Measurements from ENCODE around the gene SUGCT.
"Not testable (repeated sequence)": the region's sequence is repeated elsewhere in the genome, so short reads cannot be mapped to it uniquely, and the experiment has no call there.

Gene SUGCT

GRCh38 chr7:40586197-40586596, 451.4 kb downstream of the SUGCT start:
- DNase-seq, result no peak

GRCh38 chr7:40587419-40587818, 452.6 kb downstream of the SUGCT start:
- no peak for DNase-seq

DNA sequence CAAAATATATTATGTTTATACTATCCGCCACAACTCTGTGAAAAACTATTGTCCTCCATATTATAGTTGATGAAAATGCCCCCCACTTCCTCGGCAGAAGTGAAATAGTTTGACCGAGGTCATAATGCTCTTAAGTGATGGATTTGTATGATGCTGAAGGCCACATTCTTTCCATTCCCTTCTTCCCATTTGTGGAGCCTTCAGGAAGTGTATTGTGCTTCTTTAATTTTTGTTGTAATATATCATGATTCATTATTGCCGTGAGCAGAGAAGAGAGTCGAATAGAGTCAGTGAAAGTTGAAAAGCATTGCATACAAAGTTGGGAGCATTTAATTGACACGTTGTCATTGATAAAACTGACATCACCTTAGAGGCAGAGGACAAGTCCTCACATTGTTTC, 460.3 kb downstream of the SUGCT start:
- DNase-seq, result no peak

- no peak for DNase-seq
These were observed 461.0 kb downstream of the SUGCT start for GRCh38 chr7:40595832-40596231.

GRCh38 chr7:40597517-40597916, 462.7 kb downstream of the SUGCT start:
- DNase-seq, result no peak

GRCh38 chr7:40598915-40599314, 464.1 kb downstream of the SUGCT start:
- no peak for DNase-seq

GRCh38 chr7:40599836-40600235, 465.0 kb downstream of the SUGCT start:
- DNase-seq, result no peak

- not testable (repeated sequence) for DNase-seq
These were observed 467.5 kb downstream of the SUGCT start for GRCh38 chr7:40602351-40602750.

- no peak for DNase-seq
These were observed 470.0 kb downstream of the SUGCT start for GRCh38 chr7:40604601-40605438.

GRCh38 chr7:40608321-40609075, 473.7 kb downstream of the SUGCT start:
- no peak for DNase-seq

GRCh38 chr7:40610461-40610860, 475.7 kb downstream of the SUGCT start:
- DNase-seq, result no peak

DNA sequence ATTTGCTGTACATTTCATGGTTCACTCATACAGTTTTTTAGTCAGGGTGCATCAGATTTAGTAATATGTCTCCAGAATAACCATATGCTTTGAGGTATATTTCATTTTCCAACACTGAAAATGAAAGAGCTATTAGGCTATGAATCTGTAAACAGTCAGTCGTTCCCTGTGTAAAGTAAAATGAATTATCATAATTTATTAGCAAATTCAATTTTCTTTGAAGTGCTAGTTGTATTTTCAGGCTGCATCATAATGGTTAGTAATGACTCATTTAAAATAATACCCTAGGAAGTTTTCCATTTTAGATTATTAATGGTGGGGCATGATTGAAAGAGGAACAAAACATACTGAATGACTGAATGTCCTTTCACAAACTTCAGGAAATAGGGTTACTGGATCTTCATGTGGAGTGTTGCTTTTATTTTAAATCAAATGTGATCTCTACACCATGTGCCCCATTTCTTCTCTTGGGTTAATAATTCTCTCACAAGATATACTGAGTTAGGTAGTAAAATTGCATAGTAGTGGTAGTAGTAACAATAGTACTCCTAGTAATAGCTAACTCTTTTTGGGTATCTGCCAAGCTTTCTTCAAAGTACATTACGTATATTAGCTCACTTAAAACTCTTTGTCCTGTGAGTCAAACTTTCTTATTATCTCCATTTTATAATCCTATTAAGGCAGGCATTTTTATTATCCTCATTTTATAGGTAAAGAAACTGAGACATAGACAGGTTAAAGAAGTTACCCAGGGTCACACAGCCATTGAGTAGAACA, 476.5 kb downstream of the SUGCT start:
- DNase-seq, result no peak

DNA sequence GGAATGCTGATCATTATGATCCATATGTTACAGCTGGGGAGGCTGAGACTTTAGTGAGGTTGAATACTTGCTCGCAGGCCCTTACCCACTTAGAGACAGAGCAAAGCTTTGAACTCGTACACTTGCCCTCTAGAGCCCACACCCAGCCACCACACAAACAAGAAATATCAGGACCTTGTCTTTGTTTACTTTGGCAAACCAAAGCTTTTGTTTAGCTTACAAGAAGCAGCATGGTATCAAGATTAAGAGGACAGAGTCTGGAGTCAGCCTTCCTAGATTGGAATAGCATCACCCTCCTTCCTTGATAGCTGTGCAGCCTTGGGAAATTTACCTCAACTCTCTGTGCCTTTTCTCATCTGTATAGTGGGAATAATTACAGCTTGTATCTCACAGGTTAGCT, 477.5 kb downstream of the SUGCT start:
- DNase-seq, result no peak

DNA sequence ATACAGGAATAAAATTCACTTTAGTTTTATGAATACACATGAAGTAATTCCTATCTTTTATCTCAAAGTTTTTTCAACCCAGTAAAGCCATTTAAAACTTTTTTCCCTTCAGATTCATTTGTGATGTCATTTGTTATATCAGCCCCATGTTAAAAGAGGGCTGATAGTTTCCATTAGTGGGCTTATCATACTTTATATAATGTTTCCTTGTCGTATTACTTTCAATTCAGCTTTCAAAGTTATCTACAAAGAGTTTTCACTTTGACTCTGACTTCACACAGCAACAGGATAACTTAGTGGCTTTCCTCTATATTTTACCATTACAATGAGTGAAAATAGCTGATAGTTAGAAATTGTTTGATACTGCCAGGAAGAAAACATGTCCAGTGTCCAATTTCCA, 484.8 kb downstream of the SUGCT start:
- no peak for DNase-seq

GRCh38 chr7:40621592-40621998, 486.8 kb downstream of the SUGCT start:
- DNase-seq, result no peak

DNA sequence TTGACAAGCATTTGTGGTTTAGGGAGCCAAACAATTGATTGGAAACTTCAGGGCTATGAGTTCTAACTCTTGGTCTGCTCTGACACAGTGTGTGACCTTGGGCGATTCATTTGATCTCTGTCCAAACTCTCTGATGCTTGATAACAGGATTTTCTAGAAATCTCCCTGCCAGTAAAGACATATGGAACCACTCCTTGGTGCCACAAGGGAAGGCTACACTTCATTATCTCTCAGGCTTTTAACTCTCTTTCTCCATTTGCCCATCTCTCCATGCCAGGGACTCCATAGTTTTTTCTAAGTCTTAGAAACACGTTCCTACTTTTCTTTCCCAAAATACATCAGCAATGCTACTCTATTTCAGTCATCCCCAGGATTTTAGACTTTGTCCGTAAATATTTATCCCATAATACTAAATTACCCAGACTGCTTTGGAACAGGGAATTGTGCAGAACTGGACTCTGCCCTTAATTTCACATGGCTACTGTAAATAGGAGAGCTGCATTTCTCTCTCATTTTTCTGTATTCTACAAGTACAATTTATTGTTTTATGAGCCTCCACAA, 488.2 kb downstream of the SUGCT start:
- DNase-seq, result no peak

GRCh38 chr7:40623863-40624262, 489.1 kb downstream of the SUGCT start:
- no peak for DNase-seq

GRCh38 chr7:40627361-40627760, 492.6 kb downstream of the SUGCT start:
- DNase-seq, result not testable (repeated sequence)

DNA sequence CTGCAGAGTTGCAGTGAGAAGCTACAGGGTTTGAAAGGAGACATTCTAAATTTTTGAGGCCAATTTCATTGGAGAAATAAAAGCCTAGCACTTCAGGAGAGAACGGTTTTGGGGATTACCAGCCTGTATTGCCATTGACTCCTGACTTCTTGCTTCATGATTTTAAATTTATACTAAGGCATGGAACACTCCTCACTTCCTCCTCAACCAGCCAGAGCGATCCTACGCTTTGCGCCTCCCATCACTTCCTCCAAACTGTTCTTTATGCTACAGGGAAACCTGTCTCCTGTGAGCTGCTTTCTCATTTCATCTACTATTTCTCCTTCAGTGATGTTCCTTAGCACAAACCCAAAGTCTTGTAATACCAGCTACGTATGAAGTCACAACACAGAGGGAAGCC, 495.1 kb downstream of the SUGCT start:
- no peak for DNase-seq

DNA sequence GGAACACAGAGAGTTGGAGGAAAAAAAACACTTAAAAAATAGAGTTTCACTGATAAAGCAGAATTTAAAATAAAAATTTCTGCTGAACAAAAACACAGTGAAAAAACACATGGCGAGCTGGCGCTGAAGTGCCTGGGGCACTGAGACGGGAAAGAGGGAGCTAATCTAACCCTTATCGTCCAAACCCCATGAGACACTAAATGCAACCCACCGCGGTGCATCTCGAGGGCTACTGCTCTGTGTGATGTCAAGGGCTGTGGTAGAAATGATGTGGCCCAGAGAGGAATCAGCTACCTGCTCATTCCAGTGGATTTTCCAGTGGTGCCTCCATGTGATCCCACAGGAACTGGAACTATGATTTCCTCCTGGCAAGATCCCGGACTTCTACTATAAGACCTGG, 499.3 kb downstream of the SUGCT start:
- no peak for DNase-seq

GRCh38 chr7:40638545-40639320, 503.9 kb downstream of the SUGCT start:
- DNase-seq, result no peak

DNA sequence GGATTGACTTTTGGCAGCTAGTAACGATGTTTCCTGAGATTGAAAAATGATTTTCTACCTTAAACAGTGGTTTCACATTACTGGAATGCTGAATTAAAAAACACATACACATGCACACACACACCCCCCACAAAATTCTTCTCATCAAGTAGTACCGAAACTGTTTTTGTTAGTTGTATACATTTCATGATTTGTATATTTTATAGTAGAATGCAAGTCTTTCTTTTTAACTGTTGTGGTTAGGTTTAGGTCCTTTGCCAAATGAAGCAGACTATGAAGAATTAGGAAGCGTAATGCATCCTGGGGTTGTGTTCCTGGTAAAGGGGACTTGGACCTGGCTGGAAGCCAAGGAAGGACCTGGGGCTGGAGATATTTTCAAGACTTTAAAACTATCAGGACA, 505.8 kb downstream of the SUGCT start:
- no peak for DNase-seq

Measured in CD4-positive, alpha-beta T cell treated with Interleukin-4 for 4 hours (primary cell).